ENCODE data around the gene NPRL2. TPM values are rescaled to one million over a fixed set of nuclear protein-coding genes. Genes with fewer than 3 reads are reported as not detected.

The NPRL2 gene
- total and polyA plus RNA-seq, 9 of the 15 experiments (the other 6 are each of a cell fraction or from before 2014, with no cell fraction given), result 17.4 to 40.4 (median 24.4) TPM

DNA sequence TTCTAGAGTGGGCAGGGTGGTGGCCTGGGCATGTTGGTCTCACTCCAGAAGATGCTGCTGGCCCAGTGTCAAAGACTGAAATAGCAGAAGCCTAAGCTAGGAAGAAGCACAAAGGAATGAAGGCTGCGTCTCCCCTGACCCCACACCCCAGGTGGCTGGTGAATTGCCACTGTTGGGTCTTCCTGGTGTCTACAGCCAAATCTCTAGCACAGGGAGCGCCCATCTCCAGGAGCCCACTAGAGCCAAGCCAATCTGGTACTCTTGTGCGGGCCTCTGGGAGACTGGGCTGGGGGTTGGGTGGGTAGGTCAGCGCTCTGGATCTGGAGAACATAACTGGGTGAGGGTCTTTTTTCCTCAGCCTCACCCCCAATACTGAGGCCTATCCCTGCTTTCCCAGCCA lies 23.4 kb downstream of the NPRL2 start:
- peak overlapping the region; percentile 54 for H3K27ac ChIP-seq (ENCODE audit: extremely low read depth, low read depth, low read length)
- peaks cover 20% of the 10 kb centered on the region for H3K79me2 ChIP-seq (ENCODE audit: control insufficient read depth, insufficient read depth, low read length)
- DNase-seq (ENCODE audit: extremely low read depth in 1 of 4, low spot score in 3 of 4) (no peak), FAIRE-seq (no peak), ATAC-seq (no peak)
- H3K4me1 ChIP-seq (replicated peaks in 1 of 2; ENCODE audit: control insufficient read depth in 2 of 2, insufficient read depth in 2 of 2, low read length in 2 of 2), result peaks cover 13 to 35% of the 10 kb centered on the region in 2 experiments; a peak in 4 of 5 replicates
- no TSS peak for BruUV-seq (replicated peaks)
- ChIA-PET POLR2A (interaction anchor here (0.7 to 2.1 kb wide), 4 partner anchors 10 to 35 kb away, joined by 3 to 31 read pairs (median 4); no protein-coding TSS in a partner anchor), CTCF (ENCODE audit: low intra/inter-chr PET ratio) (no interaction called here)
- TF ChIP-seq CSDE1 (IDR thresholded peaks at IDR 0.05), result no peak
- TF ChIP-seq, protein P1, sequence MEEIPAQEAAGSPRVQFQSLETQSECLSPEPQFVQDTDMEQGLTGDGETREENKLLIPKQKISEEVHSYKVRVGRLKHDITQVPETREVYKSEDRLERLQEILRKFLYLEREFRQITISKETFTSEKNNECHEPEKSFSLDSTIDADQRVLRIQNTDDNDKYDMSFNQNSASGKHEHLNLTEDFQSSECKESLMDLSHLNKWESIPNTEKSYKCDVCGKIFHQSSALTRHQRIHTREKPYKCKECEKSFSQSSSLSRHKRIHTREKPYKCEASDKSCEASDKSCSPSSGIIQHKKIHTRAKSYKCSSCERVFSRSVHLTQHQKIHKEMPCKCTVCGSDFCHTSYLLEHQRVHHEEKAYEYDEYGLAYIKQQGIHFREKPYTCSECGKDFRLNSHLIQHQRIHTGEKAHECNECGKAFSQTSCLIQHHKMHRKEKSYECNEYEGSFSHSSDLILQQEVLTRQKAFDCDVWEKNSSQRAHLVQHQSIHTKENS (CRISPR knock-in tag; IDR thresholded peaks at IDR 0.05), result no peak
- TF ChIP-seq ZNF551 (CRISPR knock-in tag; IDR thresholded peaks at IDR 0.05), result no peak
- TF ChIP-seq ZNF507 (tag; conservative IDR thresholded peaks at IDR 0.05), result no peak
- TF ChIP-seq, protein P2, sequence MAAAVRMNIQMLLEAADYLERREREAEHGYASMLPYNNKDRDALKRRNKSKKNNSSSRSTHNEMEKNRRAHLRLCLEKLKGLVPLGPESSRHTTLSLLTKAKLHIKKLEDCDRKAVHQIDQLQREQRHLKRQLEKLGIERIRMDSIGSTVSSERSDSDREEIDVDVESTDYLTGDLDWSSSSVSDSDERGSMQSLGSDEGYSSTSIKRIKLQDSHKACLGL (CRISPR knock-in tag; IDR thresholded peaks at IDR 0.05; ENCODE audit: borderline replicate concordance, poor library complexity, severe bottlenecking), result no peak
- TF ChIP-seq RFX7 (CRISPR knock-in tag; IDR thresholded peaks at IDR 0.05), result no peak
- no peak for TF ChIP-seq NR2F6 (CRISPR knock-in tag; IDR thresholded peaks at IDR 0.05)
- in situ Hi-C loops (cut with MboI) (no loop called here), intact Hi-C loops (cut with micrococcal nuclease) (no loop called here)
- peaks cover 55% of the 10 kb centered on the region; the same call in 2 of the 3 replicates for H3K36me3 ChIP-seq (ENCODE audit: control insufficient read depth, insufficient read depth, low read length)
- peak overlapping the region; percentile 84 for H3K4me3 ChIP-seq
- peak overlapping the region; percentile 86 for H3K4me2 ChIP-seq (ENCODE audit: insufficient read depth, low read length)
- H2AFZ ChIP-seq (ENCODE audit: low read depth, low read length), result no peak overlapping the region
- peak overlapping the region; percentile 78 to 98 for H3K9ac ChIP-seq (ENCODE audit: insufficient read depth in 1 of 2, low read depth in 2 of 2, low read length in 2 of 2)
- H3K9me1 ChIP-seq (ENCODE audit: control insufficient read depth, insufficient read depth, low read length), result no peaks in the 10 kb centered on the region
- no peaks in the 10 kb centered on the region for H3K27me3 ChIP-seq (ENCODE audit: control insufficient read depth in 2 of 2, insufficient read depth in 2 of 2, low read length in 2 of 2)
- 0 out of 2 replicates have a peak, but pooled peaks cover 4% of the 10 kb centered on the region for H4K20me1 ChIP-seq (replicated peaks; ENCODE audit: control insufficient read depth, insufficient read depth, low read length)
- no peaks in the 10 kb centered on the region for H3K9me3 ChIP-seq (replicated peaks; ENCODE audit: control insufficient read depth, insufficient read depth, low read depth, low read length)
- 27% methylated on average over 4 of the region's 4 CpGs for WGBS (ENCODE audit: insufficient coverage, low coverage, missing lambda C conversion rate)

Measured in K562 (cell line).